Activated CD8-positive, alpha-beta T cell treated with anti-CD3 and anti-CD28 coated beads for 36 hours (primary cell): ENCODE results near the gene SHROOM3. TPM values are rescaled to one million over a fixed set of nuclear protein-coding genes. Genes with fewer than 3 reads are reported as not detected.

Experiments
- ATAC-seq: fragments of 200-7000 bp; cut with Tn5 transposase; one replicate; pipeline ENCODE4 v1.10.0; 2021; ENCODE audit warnings: mild to moderate bottlenecking, moderate library complexity
- CTCF ChIA-PET: fragments of 350-600 bp; sonication (Branson Sonifier 250); formaldehyde crosslinking; loops from one replicate; lab custom pipeline; 2021; ENCODE audit warnings: antibody characterized with exemption; lab: Charles Lee
- POLR2A ChIA-PET: fragments of 350-600 bp; sonication (Branson Sonifier 250); formaldehyde crosslinking; loops from one replicate; lab custom pipeline; 2021; ENCODE audit warnings: antibody characterized with exemption; lab: Charles Lee
- DNase-seq: peaks from one replicate; pipeline ENCODE4 v3.0.0-alpha.2; 2020
- H3K27ac Mint-ChIP-seq: one replicate; pipeline ENCODE4 v1.8.0; 2021; ENCODE audit warnings: mild to moderate bottlenecking, mixed read lengths
- H3K27me3 Mint-ChIP-seq: one replicate; pipeline ENCODE4 v1.8.0; 2021; ENCODE audit warnings: mixed read lengths
- H3K36me3 Mint-ChIP-seq: one replicate; pipeline ENCODE4 v1.8.0; 2021; ENCODE audit warnings: low read depth, mixed read lengths
- H3K4me1 Mint-ChIP-seq: one replicate; pipeline ENCODE4 v1.8.0; 2021; ENCODE audit warnings: low read depth, mixed read lengths
- H3K4me3 Mint-ChIP-seq: one replicate; pipeline ENCODE4 v1.8.0; 2021; ENCODE audit warnings: mild to moderate bottlenecking, moderate library complexity, mixed read lengths
- H3K9me3 Mint-ChIP-seq: one replicate; pipeline ENCODE4 v1.8.0; 2021; ENCODE audit warnings: mixed read lengths
- CTCF ChIP-seq: fragments of 200-600 bp; IDR thresholded peaks from one replicate; pipeline ENCODE4 v1.8.0; 2022; ENCODE audit warnings: antibody characterized with exemption, mild to moderate bottlenecking
- intact Hi-C: fragments of 100-400 bp; cut with micrococcal nuclease; formaldehyde crosslinking; loops from one replicate; pipeline ENCODE4 v1.10.0; 2022
- total RNA-seq, 2 experiments: library from RNA; stranded (reverse); gene quantifications; one replicate each; pipeline ENCODE4 v1.2.3, GENCODE V29; 2021

The SHROOM3 gene
- total RNA-seq, 2 experiments from 2014 or later, result not detected

- ChIA-PET CTCF (no interaction called here), POLR2A (no interaction called here)
- Mint-ChIP-seq H3K4me3 (no peak overlapping the region), H3K27ac (no peak overlapping the region), H3K27me3 (peaks cover 5% of the 10 kb centered on the region), H3K4me1 (no peaks in the 10 kb centered on the region), H3K9me3 (peaks cover 6% of the 10 kb centered on the region), H3K36me3 (no peaks in the 10 kb centered on the region)
- intact Hi-C loops, result no loop called here
- no peak for TF ChIP-seq CTCF
- DNase-seq, result no peak
- ATAC-seq, result no peak
Measured at GRCh38 chr4:76804096-76804495, 369.1 kb downstream of the SHROOM3 start.

DNA sequence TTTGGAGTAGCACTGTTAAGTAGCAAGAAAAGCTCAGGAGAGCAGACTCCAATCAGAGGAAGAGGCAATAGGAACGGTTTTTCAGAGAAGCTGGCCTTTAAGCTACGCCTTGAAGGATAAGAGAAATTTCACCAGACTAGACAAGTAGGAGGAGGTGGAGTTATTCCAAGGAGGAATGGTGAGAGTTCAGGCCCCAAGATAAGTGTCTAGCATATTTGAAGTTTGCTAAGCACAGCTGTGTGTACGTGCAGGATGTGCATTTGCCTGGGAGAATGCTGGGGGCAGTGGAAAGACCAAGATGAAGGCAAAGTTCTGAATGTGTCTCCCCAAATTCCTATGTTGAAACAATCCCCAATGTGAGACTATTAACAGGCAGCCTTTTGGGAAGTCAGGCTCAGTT is 371.3 kb downstream of the SHROOM3 start:
- Mint-ChIP-seq H3K4me3 (no peak overlapping the region), H3K27ac (no peak overlapping the region), H3K9me3 (peaks cover 6% of the 10 kb centered on the region), H3K4me1 (no peaks in the 10 kb centered on the region), H3K27me3 (peaks cover 5% of the 10 kb centered on the region), H3K36me3 (no peaks in the 10 kb centered on the region)
- TF ChIP-seq CTCF, result no peak
- ChIA-PET CTCF (no interaction called here), POLR2A (no interaction called here)
- ATAC-seq (no peak), DNase-seq (no peak)
- intact Hi-C loops, result no loop called here

GRCh38 chr4:76806757-76807156 is 371.7 kb downstream of the SHROOM3 start:
- Mint-ChIP-seq H3K27me3 (peaks cover 3% of the 10 kb centered on the region), H3K27ac (no peak overlapping the region), H3K4me3 (no peak overlapping the region), H3K36me3 (no peaks in the 10 kb centered on the region), H3K4me1 (no peaks in the 10 kb centered on the region), H3K9me3 (peaks cover 6% of the 10 kb centered on the region)
- DNase-seq (no peak), ATAC-seq (no peak)
- ChIA-PET POLR2A (no interaction called here), CTCF (no interaction called here)
- intact Hi-C loops, result no loop called here
- no peak for TF ChIP-seq CTCF

DNA sequence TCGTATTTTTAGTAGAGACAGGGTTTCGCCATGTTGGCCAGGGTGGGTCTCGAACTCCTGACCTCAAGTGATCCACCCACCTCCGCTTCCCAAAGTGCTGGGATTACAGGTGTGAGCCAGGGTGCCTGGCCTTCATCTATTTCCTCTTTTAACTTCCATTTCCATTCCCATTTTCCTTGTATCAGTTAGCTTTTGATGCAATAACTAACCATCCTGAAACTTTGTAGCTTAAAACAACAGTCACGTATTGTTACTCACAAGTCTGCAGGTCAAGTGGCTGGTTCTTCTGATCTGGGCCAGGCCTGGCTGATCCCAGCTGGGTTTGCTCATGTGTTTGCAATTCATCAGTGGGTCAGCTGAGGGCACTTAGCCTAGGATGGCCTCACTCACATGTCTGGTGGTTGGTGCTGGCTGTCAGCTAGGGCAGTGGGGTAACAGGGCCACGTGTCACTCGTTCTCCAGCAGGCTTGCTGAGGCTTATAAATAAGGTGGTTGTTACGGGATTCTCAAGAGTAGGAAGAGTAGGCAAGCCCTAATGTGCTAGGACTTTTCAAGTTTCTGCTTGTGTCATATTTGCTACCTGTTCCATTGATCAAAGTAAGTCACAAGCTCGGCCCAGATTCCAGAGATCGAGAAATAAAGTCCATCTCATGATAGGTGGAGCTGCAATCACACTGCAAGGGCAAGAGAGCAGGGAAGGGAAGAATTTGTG is 374.7 kb downstream of the SHROOM3 start:
- Mint-ChIP-seq H3K36me3 (no peaks in the 10 kb centered on the region), H3K9me3 (peaks cover 6% of the 10 kb centered on the region), H3K4me3 (no peak overlapping the region), H3K4me1 (no peaks in the 10 kb centered on the region), H3K27me3 (no peaks in the 10 kb centered on the region), H3K27ac (no peak overlapping the region)
- ATAC-seq (no peak), DNase-seq (no peak)
- POLR2A ChIA-PET, result no interaction called here
- intact Hi-C loops, result no loop called here
- CTCF ChIA-PET, result interaction anchor here (0.7 kb wide), 1 partner anchor 134 kb away, joined by 4 read pairs; no protein-coding TSS in a partner anchor
- no peak for TF ChIP-seq CTCF

GRCh38 chr4:76811604-76812412 is 376.8 kb downstream of the SHROOM3 start:
- H3K36me3 Mint-ChIP-seq, result no peaks in the 10 kb centered on the region
- TF ChIP-seq CTCF, result no peak
- no peak overlapping the region for H3K27ac Mint-ChIP-seq
- H3K4me3 Mint-ChIP-seq, result no peak overlapping the region
- H3K4me1 Mint-ChIP-seq, result no peaks in the 10 kb centered on the region
- H3K9me3 Mint-ChIP-seq, result peaks cover 6% of the 10 kb centered on the region
- ATAC-seq (no peak), DNase-seq (no peak)
- CTCF ChIA-PET, result interaction anchor here (0.7 to 1.1 kb wide), 2 partner anchors 233 to 503 kb away, joined by 3 read pairs; no protein-coding TSS in a partner anchor
- intact Hi-C loops, result no loop called here
- H3K27me3 Mint-ChIP-seq, result no peaks in the 10 kb centered on the region
- POLR2A ChIA-PET, result interaction anchor here (1.0 kb wide), 1 partner anchor 44 kb away, joined by 3 read pairs; no protein-coding TSS in a partner anchor
